GM12873 (cell line): ENCODE measurements around the gene ZNF331.

Experiments used
- TF ChIP-seq, protein P1 (sequence below): IDR thresholded peaks from 2 replicates; pipeline ENCODE4 v1.5.1; 2012; ENCODE audit warnings: low read depth, mild to moderate bottlenecking, moderate library complexity, low read length, control low read depth; ENCODE audit not compliant: insufficient read depth; ENCODE audit errors: missing control alignments

The ZNF331 gene

DNA sequence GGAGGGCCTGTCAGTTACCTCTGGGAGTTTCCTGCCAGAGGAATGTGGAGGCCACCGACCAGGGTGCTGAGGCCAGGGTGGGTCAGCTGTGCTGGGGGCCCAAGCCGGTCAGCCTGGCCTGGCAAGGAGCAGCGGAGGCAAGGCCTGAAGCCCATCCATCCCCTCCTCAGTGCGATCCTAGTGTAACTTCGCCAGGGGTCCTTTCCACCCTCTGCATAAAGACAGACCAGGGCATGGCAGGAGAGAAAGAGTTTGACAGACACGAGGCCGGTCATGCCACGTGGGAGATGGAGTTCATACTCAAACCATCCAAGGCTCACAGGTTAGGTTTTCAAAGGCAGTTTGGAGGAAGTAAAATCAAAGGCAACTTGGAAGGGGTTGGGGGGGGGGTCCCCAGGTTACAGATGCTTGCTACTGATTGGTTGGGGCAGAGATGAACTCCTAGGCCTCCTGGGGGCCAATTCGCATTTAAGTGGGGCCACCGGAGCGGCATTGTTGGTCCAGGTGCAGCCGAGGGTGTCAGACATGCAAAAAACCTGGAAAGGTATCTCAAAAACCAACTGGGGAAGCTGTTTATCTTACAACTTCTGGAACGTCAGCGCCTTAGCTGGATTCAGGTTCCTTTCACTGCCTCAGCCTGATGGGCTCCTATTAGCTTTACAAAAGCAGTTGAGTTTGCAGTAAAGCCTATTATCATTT lies 57.0 kb downstream of the ZNF331 start:
- TF ChIP-seq, protein P1, sequence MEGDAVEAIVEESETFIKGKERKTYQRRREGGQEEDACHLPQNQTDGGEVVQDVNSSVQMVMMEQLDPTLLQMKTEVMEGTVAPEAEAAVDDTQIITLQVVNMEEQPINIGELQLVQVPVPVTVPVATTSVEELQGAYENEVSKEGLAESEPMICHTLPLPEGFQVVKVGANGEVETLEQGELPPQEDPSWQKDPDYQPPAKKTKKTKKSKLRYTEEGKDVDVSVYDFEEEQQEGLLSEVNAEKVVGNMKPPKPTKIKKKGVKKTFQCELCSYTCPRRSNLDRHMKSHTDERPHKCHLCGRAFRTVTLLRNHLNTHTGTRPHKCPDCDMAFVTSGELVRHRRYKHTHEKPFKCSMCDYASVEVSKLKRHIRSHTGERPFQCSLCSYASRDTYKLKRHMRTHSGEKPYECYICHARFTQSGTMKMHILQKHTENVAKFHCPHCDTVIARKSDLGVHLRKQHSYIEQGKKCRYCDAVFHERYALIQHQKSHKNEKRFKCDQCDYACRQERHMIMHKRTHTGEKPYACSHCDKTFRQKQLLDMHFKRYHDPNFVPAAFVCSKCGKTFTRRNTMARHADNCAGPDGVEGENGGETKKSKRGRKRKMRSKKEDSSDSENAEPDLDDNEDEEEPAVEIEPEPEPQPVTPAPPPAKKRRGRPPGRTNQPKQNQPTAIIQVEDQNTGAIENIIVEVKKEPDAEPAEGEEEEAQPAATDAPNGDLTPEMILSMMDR: no peak

- TF ChIP-seq, protein P1: no peak
Observed at GRCh38 chr19:53595510-53595867, 57.5 kb downstream of the ZNF331 start.

GRCh38 chr19:53596056-53596455 lies 58.1 kb downstream of the ZNF331 start:
- TF ChIP-seq, protein P1: no peak

- TF ChIP-seq, protein P1: no peak
Observed at GRCh38 chr19:53597023-53597422, 59.1 kb downstream of the ZNF331 start.

- TF ChIP-seq, protein P1: no peak
Observed at GRCh38 chr19:53598361-53598760, 60.4 kb downstream of the ZNF331 start.

DNA sequence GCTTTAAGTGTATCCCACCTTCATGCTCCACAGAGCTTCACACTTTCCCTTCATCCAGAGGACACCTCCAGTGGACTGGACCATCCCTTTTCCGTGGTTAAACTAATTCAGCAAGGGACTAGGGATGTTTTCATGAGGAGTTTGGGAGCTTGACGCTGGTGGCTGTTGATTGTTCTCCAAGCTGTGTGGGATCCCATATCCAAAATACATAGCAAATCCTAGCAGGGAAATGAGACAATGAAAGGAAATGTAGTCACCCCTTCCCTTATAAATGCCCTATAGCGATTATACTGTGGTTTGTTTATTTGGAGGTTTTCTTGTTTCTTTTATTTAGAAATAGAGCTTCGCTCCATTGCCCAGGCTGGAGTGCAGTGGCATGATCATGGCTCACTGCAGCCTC lies 62.3 kb downstream of the ZNF331 start:
- TF ChIP-seq, protein P1: no peak

DNA sequence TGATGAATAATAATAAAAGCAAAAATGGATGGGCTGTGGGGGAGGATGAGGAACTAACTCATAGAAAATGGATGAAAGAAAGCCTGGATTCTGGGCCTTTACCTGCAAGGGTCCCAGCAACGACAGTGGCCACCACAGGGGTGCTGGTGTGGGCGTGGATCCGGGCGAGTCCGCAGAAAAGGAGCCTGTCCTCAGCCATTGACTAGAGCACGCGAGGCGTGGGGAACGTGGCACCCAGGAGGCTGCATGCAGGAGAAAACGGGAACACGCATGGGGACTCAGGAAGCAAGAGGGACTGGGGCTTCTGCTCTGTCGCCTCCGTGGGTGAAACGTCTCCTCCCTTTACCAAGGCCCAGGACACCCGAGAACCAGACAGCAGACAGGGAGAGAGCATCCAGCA lies 68.1 kb downstream of the ZNF331 start:
- TF ChIP-seq, protein P1: no peak
